ENCODE results near the gene ELP4.
"Not testable (repeated sequence)": the region's sequence is repeated elsewhere in the genome, so short reads cannot be mapped to it uniquely, and the experiment has no call there.

Gene ELP4

DNA sequence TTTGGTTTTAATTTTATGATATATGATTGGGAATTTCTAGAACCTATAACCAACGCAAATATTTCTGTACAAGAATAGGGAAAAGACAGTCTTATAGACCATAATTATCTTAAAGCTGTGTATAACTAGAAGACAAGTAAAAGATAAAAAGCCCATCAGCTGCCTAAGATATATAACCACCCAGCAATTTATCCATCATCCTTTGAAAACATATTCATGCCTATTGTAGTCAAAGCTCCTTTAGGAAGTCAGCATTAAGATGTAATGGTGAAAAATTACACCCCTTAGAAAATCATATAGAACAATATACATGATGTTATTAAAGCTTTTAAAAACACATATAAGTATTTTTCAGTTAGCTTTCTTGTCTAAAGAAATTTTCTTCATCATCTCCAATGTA, 46.4 kb downstream of the ELP4 start:
- DNase-seq (ENCODE audit: low read depth in 2 of 2), result no peak

DNA sequence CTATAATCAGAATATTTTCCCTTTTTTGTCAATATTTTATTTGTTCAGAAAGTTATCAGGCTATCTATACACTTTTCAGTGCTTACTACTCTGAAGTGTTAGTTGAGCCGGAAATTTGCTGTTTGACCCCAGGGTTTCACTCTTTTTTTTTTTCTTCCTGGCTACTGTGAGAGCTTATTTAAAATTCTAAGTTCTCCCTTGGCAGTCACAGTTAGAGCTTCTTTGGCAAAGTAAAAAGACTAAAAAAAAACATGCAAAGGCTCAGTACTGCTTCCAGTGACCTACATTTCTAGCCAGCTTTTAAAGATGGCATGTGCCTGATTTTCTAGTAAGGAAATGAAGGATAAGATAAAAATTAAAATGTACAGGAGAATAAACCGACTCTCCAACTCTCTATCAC, 48.4 kb downstream of the ELP4 start:
- no peak for DNase-seq (ENCODE audit: low read depth in 2 of 2)

DNA sequence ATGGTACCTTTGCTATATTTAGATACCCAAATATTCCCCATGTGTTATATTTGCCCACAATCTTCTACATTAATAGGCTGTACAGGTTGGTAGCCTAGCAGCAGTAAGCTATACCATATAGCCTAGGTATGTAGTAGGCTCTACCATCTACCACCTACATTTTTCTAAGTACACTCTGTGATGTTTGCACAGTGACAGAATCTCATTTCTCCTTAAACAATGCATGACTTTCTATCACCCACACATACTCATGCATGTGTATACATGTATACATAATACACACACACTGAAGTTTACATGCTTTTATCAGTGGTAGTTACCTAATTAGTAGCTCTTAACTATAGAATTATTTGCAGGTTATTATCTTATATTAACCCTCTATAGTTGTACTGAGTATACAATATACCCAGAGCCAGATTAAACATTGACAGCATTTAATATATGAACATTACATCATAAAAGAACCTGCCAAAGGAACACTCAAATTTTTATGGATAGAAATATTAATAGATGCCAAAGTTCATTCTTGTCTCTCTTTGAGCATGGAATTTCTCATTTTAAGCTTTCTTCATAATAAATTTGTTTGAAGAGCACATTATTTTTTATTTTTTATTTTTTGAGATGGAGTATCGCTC, 51.4 kb downstream of the ELP4 start:
- DNase-seq (ENCODE audit: low read depth in 2 of 2), result no peak

DNA sequence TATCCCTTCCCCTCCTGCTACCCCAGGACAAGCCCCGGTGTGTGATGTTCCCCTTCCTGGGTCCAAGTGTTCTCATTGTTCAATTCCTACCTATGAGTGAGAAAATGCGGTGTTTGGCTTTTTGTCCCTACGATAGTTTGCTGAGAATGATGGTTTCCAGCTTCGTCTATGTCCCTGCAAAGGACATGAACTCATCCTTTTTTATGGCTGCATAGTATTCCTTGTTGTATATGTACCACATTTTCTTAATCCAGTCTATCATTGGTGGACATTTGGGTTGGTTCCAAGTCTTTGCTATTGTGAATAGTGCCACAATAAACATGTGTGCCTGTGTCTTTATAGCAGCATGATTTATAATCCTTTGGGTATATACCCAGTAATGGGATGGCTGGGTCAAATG, 55.0 kb downstream of the ELP4 start:
- DNase-seq (ENCODE audit: low read depth in 2 of 2), result not testable (repeated sequence)

DNA sequence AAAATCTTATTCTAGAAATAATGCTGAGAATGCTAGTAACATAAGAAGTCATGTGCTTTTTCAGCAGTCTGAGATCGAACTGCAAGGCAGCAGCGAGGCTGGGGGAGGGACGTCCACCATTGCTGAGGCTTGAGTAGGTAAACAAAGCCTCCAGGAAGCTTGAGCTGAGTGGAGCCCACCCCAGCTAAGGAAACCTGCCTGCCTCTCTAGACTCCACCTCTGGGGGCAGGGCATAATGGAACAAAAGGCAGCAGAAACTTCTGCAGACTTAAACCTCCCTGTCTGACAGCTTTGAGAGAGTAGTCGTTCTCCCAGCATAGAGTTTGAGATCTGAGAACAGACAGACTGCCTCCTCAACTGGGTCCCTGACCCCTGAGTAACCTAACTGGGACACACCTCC, 64.6 kb downstream of the ELP4 start:
- DNase-seq (ENCODE audit: low read depth in 2 of 2), result not testable (repeated sequence)

DNA sequence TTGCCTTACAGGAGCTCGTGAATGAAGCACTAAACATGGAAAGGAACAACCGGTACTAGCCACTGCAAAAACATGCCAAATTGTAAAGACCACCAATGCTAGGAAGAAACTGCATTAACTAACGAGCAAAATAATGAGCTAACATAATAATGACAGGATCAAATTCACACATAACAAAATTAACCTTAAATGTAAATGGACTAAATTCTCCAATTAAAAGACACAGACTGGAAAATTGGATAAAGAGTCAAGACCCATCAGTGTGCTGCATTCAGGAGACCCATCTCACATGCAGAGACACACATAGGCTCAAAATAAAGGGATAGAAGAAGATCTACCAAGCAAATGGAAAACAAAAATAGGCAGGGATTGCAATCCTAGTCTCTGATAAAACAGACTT, 66.2 kb downstream of the ELP4 start:
- not testable (repeated sequence) for DNase-seq (ENCODE audit: low read depth in 2 of 2)

DNA sequence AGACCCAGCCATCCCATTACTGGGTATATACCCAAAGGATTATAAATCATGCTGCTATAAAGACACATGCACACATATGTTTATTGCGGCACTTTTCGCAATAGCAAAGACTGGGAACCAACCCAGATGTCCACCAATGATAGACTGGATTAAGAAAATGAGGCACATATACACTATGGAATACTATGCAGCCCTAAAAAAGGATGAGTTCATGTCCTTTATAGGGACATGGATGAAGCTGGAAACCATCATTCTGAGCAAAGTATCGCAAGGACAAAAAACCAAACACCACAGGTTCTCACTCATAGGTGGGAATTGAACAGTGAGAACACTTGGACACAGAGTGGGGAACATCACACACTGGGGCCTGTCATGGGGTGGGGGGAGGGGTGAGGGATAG, 69.8 kb downstream of the ELP4 start:
- DNase-seq (ENCODE audit: low read depth in 2 of 2), result not testable (repeated sequence)

DNA sequence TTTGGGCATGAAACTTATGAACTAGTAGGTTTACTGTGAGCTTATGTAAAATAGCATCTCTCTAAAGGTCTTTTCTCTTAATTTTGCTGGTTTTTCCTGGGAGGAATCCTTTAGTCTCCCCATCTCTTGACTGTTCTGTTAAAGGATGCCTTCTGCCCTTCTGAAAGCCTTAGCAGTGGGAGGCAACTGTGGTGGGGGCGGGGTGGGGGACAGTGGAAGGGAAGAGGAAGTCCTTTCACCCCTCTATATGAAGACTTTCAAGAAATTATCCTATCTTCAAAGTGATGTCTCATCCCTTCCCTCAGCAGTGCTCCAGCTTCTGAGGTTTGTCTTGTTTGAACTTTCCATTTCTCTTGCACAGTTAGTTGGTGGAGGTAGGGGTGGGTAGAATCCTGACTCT, 73.1 kb downstream of the ELP4 start:
- no peak for DNase-seq (ENCODE audit: low read depth in 2 of 2)

DNA sequence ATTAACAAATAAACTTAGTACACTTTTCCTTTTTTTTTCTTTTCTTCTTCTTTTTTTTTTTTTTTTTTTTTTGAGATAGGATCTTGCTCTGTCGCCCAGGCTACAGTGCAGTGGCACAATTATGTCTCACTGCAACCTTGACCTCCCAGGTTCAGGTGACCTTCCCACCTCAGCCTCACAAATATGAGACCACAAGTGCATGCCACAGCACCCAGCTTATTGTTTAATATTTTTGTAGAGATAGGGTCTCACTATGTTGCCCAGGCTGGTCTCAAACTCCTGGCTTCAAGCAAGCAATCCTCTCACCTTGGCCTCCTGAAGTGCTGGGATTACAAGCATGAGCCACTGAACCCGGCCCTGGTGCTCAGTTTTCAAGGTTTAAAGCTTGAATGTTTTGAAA, 88.9 kb downstream of the ELP4 start:
- no peak for DNase-seq (ENCODE audit: low read depth in 2 of 2)

DNA sequence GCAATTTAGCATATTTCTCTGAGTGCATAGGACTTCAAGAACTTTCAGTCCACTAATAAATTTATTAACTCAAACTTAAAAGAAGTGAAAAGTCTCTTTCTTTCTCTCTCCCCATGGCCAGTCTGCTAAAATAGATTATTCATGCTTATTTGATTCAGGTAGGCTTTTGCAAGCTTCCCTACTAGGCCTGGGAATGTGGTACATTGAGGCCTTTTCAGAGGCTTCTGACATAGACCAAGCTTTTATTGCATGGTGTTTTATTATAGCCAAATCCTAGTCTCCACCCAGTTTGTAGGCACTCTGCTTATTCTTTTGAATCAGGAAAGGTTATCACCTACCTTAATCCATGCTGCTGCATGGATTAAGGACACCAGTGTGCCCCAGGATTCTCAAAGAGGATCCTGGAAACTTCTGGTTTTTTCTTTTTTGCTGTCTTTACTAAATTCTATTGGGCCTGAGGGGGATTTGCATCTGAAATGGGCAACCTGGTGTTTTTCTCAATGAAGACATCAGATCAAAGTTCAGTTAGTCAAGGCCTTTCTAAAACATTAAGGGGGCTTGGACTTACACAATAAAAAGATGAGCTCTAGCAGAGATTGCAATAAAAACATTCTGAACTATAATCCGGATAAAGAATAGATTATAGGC, 92.2 kb downstream of the ELP4 start:
- no peak for DNase-seq (ENCODE audit: low read depth in 2 of 2)

DNA sequence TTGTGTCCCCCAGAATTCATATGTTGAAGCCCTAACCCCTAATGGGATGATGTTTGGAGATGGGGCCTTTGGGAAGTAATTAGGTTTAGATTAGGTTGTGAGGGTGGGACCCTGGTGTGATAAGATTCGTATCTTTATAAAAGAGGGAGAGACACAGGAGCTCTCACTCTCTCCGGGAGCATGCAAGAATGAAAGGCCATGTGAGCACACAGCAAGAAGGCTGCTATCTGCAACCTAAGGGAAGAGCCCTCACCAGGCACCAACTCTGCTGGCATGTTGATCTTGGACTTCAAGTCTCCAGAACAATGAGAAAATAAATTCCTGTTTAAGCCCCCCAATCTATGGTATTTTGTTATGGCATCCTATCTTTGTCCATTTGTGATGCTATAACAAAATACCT, 97.3 kb downstream of the ELP4 start:
- no peak for DNase-seq (ENCODE audit: low read depth in 2 of 2)

DNA sequence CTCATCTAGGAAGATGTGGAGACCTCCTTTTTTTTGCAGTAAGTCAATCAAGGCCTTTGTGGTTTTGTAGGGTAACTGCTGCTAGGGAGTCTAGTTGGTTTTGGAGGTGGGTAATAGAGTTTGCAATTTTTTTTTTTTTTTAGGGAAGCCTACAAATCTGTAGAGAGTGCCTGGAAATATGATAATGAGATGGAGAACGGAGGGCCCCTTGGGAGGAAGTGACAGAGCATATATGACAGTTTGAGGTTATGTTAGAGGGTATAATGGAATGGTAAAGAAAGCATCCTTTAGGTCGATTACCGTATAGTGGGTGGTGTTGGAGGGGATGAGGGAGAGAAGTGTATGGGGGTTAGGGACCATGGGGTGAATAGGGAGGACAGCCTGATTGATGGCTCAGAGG, 98.3 kb downstream of the ELP4 start:
- DNase-seq (ENCODE audit: low read depth in 2 of 2), result no peak

DNA sequence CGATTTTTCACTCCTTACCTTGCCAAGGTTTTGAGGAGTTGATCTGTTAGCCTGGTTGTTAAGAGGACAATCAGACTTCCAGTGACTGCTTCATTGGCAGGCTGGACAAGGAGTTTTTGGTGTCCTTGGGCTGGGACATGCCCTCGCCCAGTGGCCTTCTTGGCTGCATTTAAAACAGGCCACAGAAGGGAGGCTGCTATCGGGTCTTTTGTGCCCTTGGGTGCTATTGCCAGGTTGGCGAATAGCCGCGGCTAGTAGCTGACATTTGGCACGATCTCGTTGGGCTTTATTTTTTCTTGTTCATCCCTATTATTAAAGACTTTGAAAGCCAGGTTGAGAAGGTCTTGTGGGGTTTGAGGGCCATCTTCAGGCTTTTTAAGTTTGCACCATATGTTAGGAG, 99.4 kb downstream of the ELP4 start:
- no peak for DNase-seq (ENCODE audit: low read depth in 2 of 2)

DNA sequence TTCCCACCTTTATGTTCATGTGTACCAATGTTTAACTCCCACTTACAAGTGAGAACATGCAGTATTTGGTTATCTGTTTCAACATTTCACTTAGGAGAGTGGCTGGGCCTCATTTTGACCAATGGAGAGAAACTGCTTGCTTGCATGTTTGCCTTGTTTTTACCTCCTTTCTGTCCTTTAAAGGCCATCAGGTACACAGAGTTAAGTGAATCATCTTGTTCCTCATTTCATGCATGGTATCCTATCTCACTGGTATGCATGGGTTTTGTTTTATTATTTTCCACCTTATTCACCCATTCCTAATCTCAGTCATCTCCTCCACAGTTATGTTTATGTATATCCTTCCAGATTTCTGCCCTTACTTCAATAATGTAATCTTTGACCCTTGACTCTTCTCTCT, 101.0 kb downstream of the ELP4 start:
- no peak for DNase-seq (ENCODE audit: low read depth in 2 of 2)

DNA sequence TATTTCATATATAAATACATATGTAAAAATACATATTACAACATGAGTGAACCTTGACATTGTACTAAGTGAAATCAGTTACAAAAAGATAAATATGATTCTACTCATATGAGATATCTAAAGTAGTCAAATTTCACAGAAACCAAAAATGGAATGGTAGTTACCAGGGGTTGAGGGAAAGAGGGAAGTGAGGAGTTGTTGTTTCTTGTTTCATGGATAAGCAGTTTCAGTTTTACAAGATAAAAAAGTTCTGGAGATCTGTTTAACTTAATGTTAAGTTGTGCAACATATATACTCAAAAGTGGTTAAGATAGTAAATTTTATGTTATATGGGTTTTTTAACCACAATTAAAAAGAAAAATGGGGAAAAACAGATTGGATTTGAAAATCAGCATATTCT, 107.7 kb downstream of the ELP4 start:
- no peak for DNase-seq (ENCODE audit: low read depth in 2 of 2)

DNA sequence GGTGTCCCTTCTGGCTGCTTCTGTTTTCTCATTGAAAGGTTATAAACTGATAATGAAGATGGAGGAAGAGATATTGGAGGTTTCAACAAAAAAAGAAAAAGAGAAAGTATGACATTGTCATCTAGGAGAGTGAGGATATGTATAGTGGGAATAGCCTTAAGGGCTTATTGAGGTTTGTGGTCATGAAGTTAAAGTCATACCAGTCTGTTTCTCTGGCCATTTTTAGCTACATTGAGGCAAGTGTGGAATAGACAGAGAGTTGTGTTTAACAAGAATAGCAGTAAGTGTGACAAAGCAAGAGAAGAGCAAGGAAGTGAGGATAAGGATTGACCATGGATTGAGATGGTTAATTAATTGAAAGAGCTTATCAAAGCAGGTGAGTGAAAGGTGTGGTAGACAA, 110.4 kb downstream of the ELP4 start:
- DNase-seq (ENCODE audit: low read depth in 2 of 2), result no peak

DNA sequence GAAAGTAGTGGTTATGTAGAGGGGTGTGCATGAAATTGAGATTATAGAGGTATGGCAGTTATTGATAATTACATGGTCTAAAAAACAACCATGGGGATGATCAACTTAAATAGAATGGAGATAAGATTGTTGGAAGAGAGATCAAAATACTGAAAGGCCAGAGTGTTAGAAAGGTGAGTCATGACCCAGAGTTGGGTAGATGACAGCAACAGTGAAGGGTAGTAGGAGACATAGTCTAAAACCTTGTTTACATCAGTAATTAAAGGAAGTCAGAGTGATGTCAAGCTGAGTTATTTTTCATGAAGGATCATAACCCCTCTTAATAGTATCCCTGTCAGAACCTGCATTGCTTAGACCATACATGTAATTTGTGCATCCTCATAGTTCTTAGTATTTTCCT, 110.9 kb downstream of the ELP4 start:
- no peak for DNase-seq (ENCODE audit: low read depth in 2 of 2)

DNA sequence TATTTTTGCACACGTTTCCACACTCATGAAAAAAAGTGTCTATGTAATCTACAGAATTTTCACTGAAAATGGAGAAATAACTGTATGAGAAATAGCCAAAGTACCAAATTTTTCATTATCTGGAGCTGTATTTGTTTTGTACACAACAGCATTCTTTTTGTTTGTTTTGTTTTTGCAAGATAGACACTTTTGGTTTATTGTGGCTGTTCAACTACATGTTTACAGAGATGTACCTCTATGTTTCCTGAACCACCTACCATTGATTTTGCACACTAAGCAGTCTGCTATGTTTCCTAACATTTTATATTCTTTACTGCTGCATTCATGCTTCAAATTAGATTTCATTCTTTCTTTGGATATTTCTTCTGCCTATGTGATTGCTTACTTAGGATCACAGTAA, 116.3 kb downstream of the ELP4 start:
- no peak for DNase-seq (ENCODE audit: low read depth in 2 of 2)

DNA sequence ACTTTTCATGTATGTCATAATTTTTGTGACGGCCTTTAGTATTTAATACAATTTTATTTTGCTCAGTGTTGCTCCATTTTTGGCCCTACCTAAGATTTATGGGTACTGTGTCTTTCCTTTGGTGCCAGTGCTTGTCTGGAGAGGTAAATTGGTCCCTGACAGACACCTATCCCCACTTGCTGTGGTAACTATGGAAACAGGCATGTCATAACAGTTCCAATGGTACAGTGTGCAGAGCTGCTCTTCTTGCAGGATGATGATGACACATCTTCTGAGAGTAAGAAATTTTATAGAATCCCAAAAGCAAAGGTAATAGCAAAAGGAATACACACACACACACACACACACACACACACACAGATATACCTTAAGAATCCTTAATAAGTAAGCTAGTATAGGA, 118.5 kb downstream of the ELP4 start:
- DNase-seq (ENCODE audit: low read depth in 2 of 2), result no peak

DNA sequence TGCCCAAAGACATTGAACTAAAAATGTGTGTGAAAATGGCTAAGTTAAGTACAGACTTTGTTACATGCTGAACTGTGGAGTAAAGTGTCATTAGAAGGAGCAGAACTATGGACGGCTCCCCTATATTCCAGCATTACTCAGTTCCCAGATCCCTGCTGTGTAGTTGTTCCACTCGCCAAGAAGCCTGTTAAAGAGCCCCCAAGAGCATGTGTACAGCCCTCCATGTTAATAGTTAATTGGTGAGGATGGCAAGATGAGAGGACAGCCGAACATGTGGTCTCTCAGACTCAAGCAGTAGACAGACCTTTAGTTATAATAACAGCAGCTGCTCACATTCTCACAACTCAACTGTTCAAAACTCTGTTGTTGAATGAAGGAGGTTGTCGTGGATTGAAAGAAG, 127.4 kb downstream of the ELP4 start:
- DNase-seq (ENCODE audit: low read depth in 2 of 2), result no peak

DNA sequence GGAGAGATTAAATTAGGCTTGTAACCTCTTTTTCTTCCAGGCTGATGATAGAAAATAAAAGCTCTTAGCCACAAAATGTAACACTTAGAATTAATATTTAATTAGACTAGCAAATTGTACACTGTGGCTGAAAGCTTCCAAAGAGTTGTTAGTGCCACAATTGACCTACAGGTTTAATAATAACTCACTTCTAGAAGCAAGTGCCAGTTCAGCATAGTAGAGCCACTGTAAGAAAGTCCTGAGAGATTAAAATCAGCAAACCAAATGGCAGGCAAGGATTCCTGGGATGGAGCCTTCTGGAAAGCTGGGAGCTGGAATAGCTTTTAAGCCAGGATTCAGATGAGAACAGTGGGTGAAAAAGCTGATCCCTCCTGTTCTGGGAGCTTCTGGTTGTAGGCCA, 131.0 kb downstream of the ELP4 start:
- DNase-seq (ENCODE audit: low read depth in 2 of 2), result no peak

DNA sequence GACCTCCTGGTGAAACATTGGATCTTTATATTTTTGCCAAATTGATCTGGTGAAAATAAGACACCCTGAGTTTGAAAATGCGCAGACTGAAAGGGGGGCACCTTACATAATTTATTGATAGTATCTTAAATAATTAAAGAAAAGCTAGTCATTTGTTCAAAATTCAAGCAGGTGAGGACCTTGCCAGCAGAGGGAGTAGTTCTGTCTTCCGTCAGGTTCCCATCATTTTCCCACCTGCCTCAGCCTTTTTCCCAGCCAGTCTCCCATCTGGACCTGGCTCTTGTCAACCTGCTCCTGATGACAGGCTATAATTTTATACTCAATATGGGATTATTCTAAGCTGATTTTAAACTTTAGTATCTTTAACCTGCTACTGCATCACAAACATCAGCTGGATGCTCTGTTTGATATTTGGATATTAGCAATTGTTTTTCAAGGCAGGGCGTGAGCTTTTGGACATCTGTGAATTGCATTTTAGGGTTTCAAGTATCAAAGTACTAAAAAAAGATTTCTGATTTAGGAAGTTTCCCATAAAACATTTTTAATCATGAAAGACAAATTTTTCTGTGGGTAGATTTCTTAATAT, 132.0 kb downstream of the ELP4 start:
- DNase-seq (ENCODE audit: low read depth in 2 of 2), result no peak

DNA sequence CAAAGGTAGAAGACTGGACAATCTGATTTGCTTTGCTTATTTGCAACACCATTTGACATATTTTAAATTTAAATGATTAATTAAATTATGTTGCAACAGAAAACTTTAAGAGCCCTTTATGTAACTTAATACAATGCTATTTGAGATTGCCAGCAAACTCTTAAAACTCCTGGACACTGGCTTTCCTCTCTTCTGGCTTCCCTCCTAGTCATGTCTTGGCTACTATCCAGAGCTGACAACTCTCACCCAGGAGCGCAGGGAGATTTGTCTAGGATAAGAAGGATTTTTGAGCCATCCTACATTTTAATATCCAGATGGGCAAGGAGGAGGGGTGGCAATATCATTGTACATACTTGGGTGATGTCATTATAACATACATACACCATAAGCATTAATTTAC, 134.3 kb downstream of the ELP4 start:
- no peak for DNase-seq (ENCODE audit: low read depth in 2 of 2)

DNA sequence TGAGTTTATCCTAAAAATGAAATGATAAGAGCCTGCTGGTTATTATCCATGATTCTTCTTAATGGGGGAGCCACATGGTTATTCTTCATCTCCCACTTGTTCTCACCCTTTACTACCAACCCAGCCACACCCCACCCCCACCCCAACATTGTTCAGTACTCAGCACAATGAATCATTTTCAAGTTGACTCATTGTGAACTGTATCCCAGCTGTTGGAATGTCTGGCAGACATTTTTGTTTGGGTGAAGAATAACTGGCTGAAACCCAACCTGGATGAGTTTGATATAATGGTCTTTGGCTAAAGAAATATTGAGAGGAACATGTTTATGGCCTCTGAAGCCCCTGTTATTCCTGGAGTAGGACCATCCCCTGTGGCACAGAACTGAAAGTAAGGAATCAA, 136.2 kb downstream of the ELP4 start:
- no peak for DNase-seq (ENCODE audit: low read depth in 2 of 2)

Measured in stimulated activated CD4-positive, alpha-beta T cell treated with anti-CD3 and anti-CD28 coated beads, Interleukin-15, amount 100 ng/mL, for 48 hours (primary cell).